HG03521 (cell line): ENCODE measurements around the gene YWHAG.
"Not testable (repeated sequence)": the region's sequence is repeated elsewhere in the genome, so short reads cannot be mapped to it uniquely, and the experiment has no call there.

Experiments used
- ATAC-seq: cut with Tn5 transposase; IDR thresholded peaks from one replicate; pipeline ENCODE4 v1.9.1; 2021; ENCODE audit warnings: mild to moderate bottlenecking, moderate library complexity; ENCODE audit not compliant: unreplicated experiment

The YWHAG gene

DNA sequence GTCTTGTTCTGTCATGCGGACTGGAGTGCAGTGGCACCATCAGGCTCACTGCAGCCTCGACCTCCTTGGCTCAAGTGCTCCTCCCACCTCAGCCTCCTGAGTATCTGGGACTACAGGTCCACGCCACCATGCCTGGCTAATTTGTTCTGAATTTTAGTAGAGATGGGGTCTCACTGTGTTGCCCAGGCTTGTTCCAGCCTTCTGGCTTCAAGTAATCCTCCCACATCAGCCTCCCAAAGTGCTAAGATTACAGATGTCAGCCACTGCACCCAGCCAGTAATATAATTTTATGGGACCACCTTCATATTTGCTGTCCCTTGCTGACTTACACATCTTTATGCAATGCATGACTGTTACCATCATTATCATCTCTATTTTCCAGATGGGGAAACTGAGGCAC lies 57.8 kb downstream of the YWHAG start:
- ATAC-seq = no peak

GRCh38 chr7:76300166-76300731 lies 58.5 kb downstream of the YWHAG start:
- ATAC-seq = no peak

GRCh38 chr7:76296743-76297740 lies 61.7 kb downstream of the YWHAG start:
- no peak for ATAC-seq

DNA sequence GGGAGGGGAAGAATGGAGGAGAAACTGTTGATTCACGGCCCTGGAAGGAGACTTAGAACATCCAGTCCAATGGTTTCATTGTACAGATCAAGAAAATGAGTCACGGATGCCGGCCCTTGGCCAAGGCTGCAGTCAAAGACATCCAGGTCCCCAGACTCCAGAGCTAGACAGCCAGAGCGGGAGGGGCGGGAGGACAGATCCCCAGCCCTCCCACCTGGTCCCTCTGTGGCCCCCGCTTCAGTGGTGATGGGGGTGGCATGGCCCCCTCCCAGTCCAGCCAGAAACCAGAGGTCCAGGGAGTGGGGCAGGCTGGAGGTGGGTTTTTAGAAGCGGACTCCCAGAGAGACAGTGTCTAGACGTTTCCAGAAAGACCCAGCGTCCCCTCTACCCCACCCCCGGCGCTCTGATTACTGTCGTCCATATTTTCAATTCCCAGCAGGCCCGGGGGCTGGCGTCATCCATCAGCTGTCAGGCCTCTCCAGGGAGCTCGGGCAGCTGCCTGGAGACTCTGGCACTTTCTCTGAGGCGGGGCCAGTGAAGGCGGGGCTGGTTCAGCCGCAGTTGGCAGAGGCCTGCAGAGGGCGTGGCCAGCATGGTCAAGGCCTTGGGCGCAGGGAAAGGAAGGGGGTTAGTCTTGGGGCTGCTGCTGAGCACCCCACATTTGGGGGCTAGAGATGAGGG lies 64.3 kb downstream of the YWHAG start:
- no peak for ATAC-seq

DNA sequence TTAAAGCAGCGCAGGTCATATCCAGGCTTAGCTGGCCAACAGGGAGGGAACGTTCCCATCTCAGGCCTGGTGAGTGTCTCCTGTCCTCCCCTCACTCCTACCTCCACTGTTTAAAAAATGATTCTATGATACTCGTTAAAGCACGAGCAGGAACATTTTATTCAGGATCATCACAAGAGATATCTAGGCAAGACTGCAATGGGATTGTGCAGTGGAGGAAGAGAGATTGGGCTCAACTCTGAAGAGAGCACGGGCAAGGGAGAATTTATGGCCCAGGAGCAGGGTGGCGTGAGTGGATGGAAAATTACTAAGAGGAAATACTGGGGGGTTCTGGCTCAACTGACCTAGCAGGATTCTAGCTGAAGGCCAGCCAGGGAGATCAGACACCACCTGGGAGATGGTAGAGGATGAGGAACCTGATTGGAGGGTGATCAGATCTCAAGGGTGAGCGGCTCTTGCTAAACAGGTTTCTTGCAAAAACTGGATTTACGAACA lies 65.3 kb downstream of the YWHAG start:
- ATAC-seq = no peak

DNA sequence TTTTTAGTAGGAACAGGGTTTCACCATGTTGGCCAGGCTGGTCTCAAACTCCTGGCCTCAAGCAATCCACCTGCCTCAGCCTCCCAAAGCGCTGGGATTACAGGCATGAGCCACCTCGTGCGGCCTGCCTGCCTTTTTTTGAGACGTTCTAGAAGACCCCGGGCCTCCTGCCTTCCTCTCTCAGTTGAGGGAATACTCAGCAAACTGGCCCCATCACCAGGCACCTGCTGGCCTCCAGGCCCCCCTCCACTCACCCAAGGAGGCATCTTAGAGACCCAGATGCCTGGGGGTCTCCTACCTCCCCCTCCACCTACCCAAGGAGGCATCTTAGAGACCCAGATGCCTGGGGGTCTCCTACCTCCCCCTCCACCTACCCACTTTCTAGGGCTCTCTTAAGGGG lies 65.9 kb downstream of the YWHAG start:
- not testable (repeated sequence) for ATAC-seq

DNA sequence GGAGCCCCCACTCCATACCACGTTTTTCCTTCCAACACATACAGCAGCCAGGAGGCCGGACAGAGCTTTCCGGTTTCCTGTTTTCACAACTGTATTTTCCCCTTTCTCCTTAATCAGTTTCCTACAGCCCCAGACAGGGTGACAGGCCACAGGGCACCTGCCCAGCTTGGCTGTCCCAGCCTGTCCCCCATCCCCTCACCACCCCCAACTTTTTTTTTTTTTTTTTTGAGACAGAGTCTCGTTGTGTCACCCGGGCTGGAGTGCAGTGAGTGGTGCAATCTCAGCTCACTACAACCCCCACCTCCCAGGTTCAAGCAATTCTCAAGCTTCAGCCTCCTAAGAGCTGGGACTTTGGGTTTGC lies 66.6 kb downstream of the YWHAG start:
- no peak for ATAC-seq

DNA sequence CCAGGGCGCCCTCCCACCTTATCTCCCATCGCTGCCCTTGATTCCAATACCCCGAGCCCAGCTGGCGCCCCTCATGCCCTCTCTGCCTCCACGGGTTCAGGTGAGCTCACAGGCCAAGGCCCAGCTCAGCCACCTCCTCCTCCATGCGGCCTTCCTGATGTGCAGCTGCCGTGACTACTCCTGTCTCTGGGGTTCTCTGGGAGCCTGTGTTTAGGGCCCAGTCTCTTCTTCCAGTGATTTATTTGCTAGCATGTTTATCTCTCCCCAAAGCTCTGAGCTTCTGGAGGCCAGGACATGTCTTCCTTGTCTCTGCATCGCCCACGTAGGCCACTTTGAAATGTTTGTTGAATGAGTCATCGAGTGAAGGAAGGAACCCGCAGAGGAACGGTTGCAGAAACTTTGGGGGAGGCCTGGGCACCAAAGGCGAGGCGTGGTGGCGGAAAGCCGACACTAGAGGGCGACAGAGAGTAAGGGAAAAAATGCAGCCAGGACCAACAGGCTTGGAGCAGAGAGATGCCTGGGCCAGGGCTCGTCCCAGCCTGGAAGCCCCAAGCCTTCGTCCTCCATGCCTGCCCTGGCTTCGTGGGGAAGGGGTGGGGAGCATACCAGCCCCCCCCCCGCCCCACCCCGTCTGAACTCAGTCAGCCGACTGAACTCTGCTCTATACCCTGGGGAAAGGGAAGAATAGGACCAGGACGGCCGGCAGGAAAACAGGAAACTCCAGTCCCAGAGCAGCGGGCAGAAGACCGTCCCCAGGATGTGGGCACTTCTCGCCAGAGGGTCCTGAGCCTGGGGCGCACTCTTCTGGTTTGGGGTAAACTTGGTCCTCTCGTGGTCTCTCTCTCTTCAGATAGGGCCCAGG lies 67.2 kb downstream of the YWHAG start:
- ATAC-seq = peak; percentile 60

DNA sequence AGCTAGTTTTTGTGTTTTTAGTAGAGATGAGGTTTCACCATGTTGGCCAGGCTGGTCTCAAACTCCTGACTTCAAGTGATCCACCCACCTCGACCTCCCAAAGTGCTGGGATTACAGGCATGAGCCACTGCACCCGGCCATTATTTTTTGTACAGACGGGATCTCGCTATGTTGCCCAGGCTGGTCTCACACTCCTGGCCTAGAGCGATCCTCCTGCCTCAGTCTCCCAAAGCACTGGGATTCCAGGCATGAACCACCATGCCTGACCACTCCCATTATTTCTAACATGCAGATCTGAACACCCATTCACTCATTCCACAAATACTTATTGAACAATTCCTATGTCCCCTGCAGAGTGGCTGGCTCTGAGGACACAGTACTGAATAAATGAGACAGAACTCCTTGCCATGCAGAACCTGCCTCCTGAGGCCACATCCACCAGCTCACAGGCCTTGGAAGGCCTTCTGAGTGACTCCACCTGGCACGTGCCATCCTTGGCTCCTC lies 67.9 kb downstream of the YWHAG start:
- ATAC-seq = not testable (repeated sequence)

GRCh38 chr7:76286842-76287403 lies 71.9 kb downstream of the YWHAG start:
- ATAC-seq = no peak

- no peak for ATAC-seq
Measured at GRCh38 chr7:76285604-76286374, 73.0 kb downstream of the YWHAG start.

DNA sequence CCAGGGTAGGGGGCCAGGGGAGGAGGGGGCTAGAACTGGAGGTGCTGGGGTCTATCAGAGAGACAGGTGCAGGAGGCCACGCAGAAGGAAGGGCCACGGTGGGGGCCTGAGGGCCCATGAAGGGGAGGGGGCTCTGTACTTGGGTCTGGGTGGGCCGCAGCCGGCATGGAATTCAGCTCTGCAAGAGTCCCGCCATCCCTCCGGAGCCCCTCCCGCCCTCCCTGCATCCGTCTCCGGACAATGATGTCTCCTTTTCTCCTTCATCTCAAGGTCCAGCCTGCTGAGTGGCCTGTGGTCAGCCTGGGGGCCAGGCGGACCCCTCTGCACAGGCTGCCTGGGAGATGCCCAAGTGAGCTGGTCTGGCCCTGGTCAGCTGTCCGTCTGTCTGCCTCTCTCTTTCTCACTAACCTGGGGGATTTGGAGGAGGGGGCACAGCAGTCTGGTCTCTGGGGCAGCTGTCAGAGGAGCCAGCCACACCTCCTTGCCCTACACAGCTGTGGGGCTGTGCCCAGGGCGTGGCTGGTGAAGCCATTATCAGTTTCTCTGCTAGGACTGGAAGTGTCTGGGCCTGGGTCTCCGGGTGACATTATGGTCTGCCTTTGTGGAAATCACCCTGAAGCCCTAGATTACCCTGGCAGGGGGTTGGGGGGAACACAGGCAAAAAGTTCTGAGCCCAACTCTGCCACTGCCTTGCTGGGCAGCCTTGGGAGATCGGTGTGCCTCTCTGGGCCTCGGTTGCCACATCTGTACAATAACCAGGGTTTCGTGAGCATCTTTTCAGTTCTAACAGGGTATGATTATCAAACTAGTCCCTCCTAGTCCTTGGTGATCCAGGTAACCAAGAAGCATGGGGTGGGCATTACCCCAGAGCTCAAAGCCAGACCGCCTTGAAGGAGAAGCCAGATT lies 75.3 kb downstream of the YWHAG start:
- ATAC-seq = no peak

- no peak for ATAC-seq
Measured at GRCh38 chr7:76282344-76283253, 76.2 kb downstream of the YWHAG start.

- no peak for ATAC-seq
Measured at GRCh38 chr7:76281706-76282343, 77.0 kb downstream of the YWHAG start.

DNA sequence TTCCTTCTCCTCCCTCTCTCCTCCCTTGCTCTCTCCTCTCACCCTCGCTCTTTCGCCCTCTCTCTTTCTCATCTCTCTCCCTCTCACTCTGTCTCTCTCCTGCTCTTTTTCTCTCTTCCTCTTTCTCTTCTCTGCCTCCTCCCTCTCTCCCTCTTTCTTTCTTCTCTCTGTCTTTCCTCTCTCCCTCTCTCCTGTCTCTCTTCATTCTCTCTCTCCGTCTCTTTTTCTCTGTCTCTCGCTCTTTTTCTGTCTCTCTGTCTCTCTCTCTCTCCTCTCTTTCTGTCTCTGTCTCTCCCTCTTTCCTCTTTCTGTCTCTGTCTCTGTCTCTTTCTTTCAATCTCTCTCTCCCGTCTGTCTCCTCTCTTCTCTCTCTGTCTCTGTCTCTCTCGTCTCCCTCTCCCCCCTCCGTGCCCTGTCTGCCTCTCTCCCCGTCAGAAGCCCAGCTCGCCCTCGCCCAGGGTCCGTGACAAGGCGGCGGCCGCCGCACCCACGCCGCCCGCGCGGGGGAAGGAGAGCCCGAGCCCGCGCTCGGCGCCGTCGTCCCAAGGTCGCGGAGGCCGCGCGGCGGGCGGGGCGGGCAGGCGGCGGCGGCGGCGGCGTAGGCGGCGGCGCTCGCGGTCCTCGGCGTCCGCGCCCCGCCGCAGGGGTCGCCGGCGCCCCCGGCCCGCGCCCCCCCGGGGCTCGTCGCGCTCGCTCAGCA lies 77.6 kb downstream of the YWHAG start:
- no peak for ATAC-seq

GRCh38 chr7:76280408-76280807 lies 78.4 kb downstream of the YWHAG start:
- no peak for ATAC-seq
